Body of pancreas (tissue), 4 donors: ENCODE data around the gene DPT. TPM values are rescaled to one million over a fixed set of nuclear protein-coding genes. Genes with fewer than 3 reads are reported as not detected.

Experiments
- ATAC-seq: fragments of 150-250 bp; one replicate; pipeline ENCODE4 v1.9.1; 2016
- DNase-seq, 4 donors: peaks; one replicate each; pipeline ENCODE4 v3.0.0-alpha.2; 2019
- H3K27ac ChIP-seq, 4 donors: fragments of 200-600 bp; sonication (generic); 1 replicate in 3 of 4; 2 replicates in 1 of 4; pipeline versions ENCODE4 v1.5.1 to v1.6.1; 2016 to 2019; ENCODE audit warnings: mild to moderate bottlenecking in 1 of 4, mixed read lengths in 1 of 4, moderate library complexity in 1 of 4
- H3K27me3 ChIP-seq, 2 donors: fragments of 200-600 bp; sonication (generic); one replicate each; pipeline ENCODE4 v1.6.0; 2016; ENCODE audit warnings: mild to moderate bottlenecking in 1 of 2
- H3K36me3 ChIP-seq, 2 donors: fragments of 200-600 bp; sonication (generic); replicated peaks in 1 of 2; 2 replicates each; pipeline ENCODE4 v1.5.1; 2016; ENCODE audit warnings: low read depth in 2 of 2; ENCODE audit not compliant: insufficient read depth in 1 of 2
- H3K4me1 ChIP-seq: fragments of 200-600 bp; sonication (generic); one replicate; pipeline ENCODE4 v1.6.0; 2016
- H3K4me3 ChIP-seq, 2 donors: fragments of 200-600 bp; sonication (generic); 1 replicate in 1 of 2; 2 replicates in 1 of 2; pipeline ENCODE4 v1.5.1; 2016 to 2019
- H3K9me3 ChIP-seq, 3 donors: fragments of 200-600 bp; sonication (generic); 1 replicate in 2 of 3; 2 replicates in 1 of 3; pipeline ENCODE4 v1.5.1; 2016
- POLR2A ChIP-seq, 3 donors: fragments of 450-650 bp; IDR thresholded peaks; one replicate each; pipeline ENCODE4 v1.6.1; 2016; ENCODE audit warnings: antibody characterized with exemption in 3 of 3, mild to moderate bottlenecking in 2 of 3
- WGBS, 2 donors: methylation state at CpG; one replicate each; pipeline ENCODE4 v1.1.5; 2017; 5-methylcytosine and 5-hydroxymethylcytosine counted together
- intact Hi-C: fragments of 100-400 bp; cut with DNase I; formaldehyde crosslinking; loops from one replicate; pipeline ENCODE4 v1.15.1; 2023
- total RNA-seq, 2 donors: library from RNA; depleted of rRNA; stranded (reverse); fragments of >200 nt; gene quantifications; one replicate each; pipeline ENCODE4 v1.1.0, GENCODE V29; 2016
- TF ChIP-seq, protein P1 (sequence below), 7 experiments: fragments of 450-650 bp in 4 of 7; fragments of 200-600 bp in 3 of 7; sonication (generic) in 3 of 7; IDR thresholded peaks; one replicate each; pipeline ENCODE4 v1.5.1; 2016 to 2019; ENCODE audit warnings: antibody characterized with exemption in 7 of 7

The DPT gene
- total RNA-seq, 2 donors from 2014 or later = 25.4 to 57.1 TPM

GRCh38 chr1:168723000-168723399 lies 6.0 kb downstream of the DPT start:
- Histone ChIP-seq H3K9me3 (no peaks in the 10 kb centered on the region), H3K27ac (no peak overlapping the region), H3K36me3 (no peaks in the 10 kb centered on the region), H3K27me3 (no peaks in the 10 kb centered on the region), H3K4me1 (peaks cover 21% of the 10 kb centered on the region), H3K4me3 (no peak overlapping the region)
- 20 to 29% methylated on average over 1 of the region's 1 CpG for WGBS, 2 donors
- intact Hi-C loops = no loop called here
- ATAC-seq = no peak
- TF ChIP-seq, protein P1, sequence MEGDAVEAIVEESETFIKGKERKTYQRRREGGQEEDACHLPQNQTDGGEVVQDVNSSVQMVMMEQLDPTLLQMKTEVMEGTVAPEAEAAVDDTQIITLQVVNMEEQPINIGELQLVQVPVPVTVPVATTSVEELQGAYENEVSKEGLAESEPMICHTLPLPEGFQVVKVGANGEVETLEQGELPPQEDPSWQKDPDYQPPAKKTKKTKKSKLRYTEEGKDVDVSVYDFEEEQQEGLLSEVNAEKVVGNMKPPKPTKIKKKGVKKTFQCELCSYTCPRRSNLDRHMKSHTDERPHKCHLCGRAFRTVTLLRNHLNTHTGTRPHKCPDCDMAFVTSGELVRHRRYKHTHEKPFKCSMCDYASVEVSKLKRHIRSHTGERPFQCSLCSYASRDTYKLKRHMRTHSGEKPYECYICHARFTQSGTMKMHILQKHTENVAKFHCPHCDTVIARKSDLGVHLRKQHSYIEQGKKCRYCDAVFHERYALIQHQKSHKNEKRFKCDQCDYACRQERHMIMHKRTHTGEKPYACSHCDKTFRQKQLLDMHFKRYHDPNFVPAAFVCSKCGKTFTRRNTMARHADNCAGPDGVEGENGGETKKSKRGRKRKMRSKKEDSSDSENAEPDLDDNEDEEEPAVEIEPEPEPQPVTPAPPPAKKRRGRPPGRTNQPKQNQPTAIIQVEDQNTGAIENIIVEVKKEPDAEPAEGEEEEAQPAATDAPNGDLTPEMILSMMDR (IDR thresholded peaks at IDR 0.05) = no peak
- TF ChIP-seq POLR2A (IDR thresholded peaks at IDR 0.05) = no peak
- DNase-seq = no peak

DNA sequence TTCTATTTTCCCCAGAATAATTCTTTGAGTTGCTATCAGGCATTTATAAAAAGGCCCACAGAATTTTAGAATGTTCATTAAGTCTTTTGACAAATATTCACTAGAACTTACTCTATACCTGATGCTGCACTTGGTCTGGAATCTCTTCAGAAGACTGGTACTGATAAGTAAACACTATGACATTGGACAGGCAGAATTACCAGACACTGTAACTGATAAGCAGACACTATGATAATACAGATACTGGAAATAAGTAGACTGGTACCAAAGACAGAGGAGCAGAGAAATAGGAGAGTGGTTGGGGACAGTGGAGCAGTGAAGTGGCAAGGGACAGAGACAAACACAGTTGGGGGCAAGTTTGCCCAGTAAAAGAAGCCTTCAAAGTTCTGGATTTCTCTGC lies 8.2 kb downstream of the DPT start:
- TF ChIP-seq, protein P1 (IDR thresholded peaks at IDR 0.05) = no peak
- no peak for TF ChIP-seq POLR2A (IDR thresholded peaks at IDR 0.05)
- Histone ChIP-seq H3K4me3 (no peak overlapping the region), H3K9me3 (no peaks in the 10 kb centered on the region), H3K4me1 (peaks cover 27% of the 10 kb centered on the region), H3K27ac (no peak overlapping the region), H3K27me3 (no peaks in the 10 kb centered on the region), H3K36me3 (no peaks in the 10 kb centered on the region)
- intact Hi-C loops = no loop called here
- ATAC-seq (no peak), DNase-seq (no peak)

DNA sequence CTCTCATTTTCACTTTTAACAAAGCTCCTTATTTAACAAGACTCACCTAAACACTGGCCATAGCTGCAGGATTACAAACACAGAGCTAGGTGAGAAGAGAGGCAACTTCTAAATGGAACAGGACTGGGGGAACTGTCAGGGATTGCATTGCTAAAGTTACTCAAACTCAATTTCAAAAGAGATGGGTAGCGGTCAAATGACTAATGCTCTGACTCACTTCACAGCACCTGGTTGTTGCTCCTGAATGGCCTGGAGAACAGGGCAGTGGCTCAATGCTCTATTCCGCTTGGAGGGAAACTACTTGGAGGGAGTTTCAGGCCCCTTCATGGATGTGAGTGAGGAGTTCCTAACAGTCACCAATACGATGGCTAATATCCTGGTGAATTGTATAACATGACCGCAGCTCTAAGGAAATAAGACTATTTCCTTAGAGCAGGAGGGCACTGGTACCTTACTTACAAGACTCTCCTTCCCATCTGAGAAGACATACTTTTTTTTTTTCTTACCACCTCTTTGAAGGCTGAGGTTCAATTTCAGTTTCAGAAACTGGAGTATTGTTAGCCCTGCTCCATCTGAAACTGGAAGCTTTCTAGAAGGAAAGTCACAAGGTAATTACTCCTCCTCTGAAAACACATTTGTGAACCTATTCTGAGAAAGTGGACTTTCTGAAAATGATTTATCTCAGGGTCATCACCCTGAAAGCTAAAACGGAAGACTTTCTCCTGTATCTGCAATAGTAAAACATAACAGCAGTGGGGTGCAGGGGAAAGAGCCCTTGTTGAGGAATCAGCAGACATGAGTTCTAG lies 9.5 kb downstream of the DPT start:
- Histone ChIP-seq H3K9me3 (no peaks in the 10 kb centered on the region), H3K36me3 (no peaks in the 10 kb centered on the region), H3K4me1 (peaks cover 27% of the 10 kb centered on the region), H3K27me3 (no peaks in the 10 kb centered on the region), H3K4me3 (no peak overlapping the region), H3K27ac (no peak overlapping the region)
- TF ChIP-seq, protein P1 (IDR thresholded peaks at IDR 0.05) = no peak
- no peak for TF ChIP-seq POLR2A (IDR thresholded peaks at IDR 0.05)
- DNase-seq = no peak
- intact Hi-C loops = no loop called here
- WGBS, 2 donors = 93 to 97% methylated on average over 5 of the region's 5 CpGs
- ATAC-seq = no peak

DNA sequence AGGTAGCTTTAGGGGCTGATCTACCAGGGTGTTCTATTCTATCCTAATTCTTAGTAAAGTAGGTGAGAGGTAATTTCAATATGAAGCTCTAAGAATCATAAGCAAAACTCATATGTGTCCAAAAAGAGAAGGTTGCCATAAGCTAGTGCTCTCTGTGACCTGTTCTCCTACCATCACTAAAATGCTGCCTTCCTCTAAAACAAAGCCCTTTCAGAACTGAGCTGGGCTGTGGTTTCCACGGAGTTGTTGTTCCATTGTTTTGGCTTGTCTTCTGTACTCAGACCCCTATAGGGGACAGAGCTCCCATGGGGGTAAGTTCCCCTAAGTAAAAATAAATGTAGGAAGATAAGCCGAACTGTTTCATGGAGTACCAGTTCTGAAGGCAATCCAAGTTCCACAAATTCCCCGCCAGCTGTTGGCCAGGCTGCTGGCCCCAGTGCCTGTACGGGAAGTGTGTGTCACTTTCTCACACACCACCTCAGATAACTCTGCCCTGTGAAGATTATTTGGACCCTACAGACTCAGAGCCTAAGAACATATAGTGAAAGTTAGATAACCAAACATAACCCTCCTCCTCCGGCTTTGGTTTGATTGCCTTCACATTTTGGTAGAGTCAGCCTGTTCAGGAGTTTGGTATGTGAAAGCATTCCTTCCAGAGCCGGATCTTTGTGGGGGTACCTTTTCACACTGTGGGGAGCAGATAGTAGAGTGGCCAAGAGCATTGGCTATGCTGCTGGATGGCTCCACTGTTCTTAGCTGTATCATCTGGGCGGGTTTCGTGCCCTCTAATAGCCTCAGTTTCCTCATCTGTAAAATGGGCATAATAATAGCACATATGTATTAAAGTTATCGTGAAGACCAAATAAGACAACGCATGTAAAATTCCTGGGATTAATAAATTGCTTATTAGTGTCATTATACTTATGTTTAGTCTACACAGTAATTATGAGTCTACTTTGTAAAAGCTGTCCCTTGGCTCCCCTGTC lies 10.8 kb downstream of the DPT start:
- Histone ChIP-seq H3K9me3 (no peaks in the 10 kb centered on the region), H3K4me1 (peaks cover 27% of the 10 kb centered on the region), H3K27me3 (no peaks in the 10 kb centered on the region), H3K4me3 (no peak overlapping the region), H3K27ac (peak overlapping the region; percentile 36 to 46 (median 42)), H3K36me3 (no peaks in the 10 kb centered on the region)
- no peak for TF ChIP-seq POLR2A (IDR thresholded peaks at IDR 0.05)
- TF ChIP-seq, protein P1 (IDR thresholded peaks at IDR 0.05) = no peak
- peak; percentile 50 to 69 (median 61) for DNase-seq
- WGBS, 2 donors = 59% methylated on average over 10 of the region's 10 CpGs
- intact Hi-C loops = no loop called here
- peak; percentile 87 for ATAC-seq
